Ectodermal cell (in vitro differentiated cells): ENCODE measurements around the gene SETD2.
"Not testable (repeated sequence)": the region's sequence is repeated elsewhere in the genome, so short reads cannot be mapped to it uniquely, and the experiment has no call there.

ENCODE experiments used
- H3K27ac ChIP-seq: 2 replicates; pipeline ENCODE4 v1.7.0; 2013; ENCODE audit warnings: mild to moderate bottlenecking, low read depth, low read length; ENCODE audit not compliant: insufficient read depth, poor library complexity, severe bottlenecking
- H3K27me3 ChIP-seq: 2 replicates; pipeline ENCODE4 v1.7.0; 2013; ENCODE audit warnings: mild to moderate bottlenecking, low read length; ENCODE audit not compliant: insufficient read depth, control insufficient read depth, poor library complexity, severe bottlenecking
- H3K36me3 ChIP-seq: one replicate; pipeline ENCODE4 v1.7.0; 2013; ENCODE audit warnings: low read length; ENCODE audit not compliant: control insufficient read depth, insufficient read depth
- H3K4me1 ChIP-seq: one replicate; pipeline ENCODE4 v1.7.0; 2013; ENCODE audit warnings: low read length; ENCODE audit not compliant: control insufficient read depth, insufficient read depth
- H3K4me3 ChIP-seq: 2 replicates; pipeline ENCODE4 v1.7.0; 2013; ENCODE audit warnings: low read depth, low read length, control low read depth; ENCODE audit not compliant: insufficient read depth
- H3K9me3 ChIP-seq: 2 replicates; pipeline ENCODE4 v1.7.0; 2013; ENCODE audit warnings: mild to moderate bottlenecking, low read length, moderate library complexity; ENCODE audit not compliant: control insufficient read depth
- WGBS, 2 experiments: methylation state at CpG; one replicate each; pipeline ENCODE4 v1.1.7; 2013; ENCODE audit warnings: missing lambda C conversion rate in 2 of 2; 5-methylcytosine and 5-hydroxymethylcytosine counted together

Gene SETD2

DNA sequence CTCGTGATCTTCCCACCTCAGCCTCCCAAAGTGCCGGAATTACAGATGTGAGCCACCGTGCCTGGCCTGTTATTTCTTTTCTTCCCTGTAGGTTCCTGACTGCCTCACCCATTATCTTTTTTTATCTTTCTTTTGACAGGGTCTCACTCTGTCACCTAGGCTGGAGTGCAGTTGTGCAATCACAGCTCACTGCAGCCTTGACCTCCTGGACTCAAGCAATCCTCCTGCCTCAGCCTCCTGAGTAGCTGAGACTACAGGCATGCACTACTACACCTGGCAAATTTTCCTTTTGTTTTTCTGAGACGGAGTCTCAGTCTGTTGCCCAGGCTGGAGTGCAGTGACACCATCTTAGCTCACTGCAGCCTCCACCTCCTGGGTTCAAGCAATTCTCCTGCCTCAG lies 17.8 kb upstream of the SETD2 start:
- WGBS, 2 experiments = 88 to 93% methylated on average over 4 of the region's 4 CpGs
- not testable (repeated sequence) for H3K4me3 ChIP-seq, H3K36me3 ChIP-seq, H3K4me1 ChIP-seq, H3K9me3 ChIP-seq, H3K27me3 ChIP-seq, H3K27ac ChIP-seq

DNA sequence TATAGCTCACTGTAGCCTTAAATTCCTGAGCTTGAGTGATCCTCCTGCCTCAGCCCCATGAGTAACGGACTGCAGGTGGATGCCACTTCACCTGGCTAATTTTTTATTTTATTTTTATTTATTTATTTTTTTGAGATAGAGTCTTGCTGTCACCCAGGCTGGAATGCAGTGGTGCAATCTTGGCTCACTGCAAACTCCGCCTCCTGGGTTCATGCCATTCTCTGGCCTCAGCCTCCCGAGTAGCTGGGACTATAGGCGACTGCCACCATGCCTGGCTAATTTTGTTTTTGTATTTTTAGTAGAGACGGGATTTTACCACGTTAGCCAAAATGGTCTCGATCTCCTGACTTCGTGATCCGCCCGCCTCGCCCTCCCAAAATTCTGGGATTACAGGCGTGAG lies 16.1 kb upstream of the SETD2 start:
- H3K4me1 ChIP-seq, H3K27me3 ChIP-seq, H3K9me3 ChIP-seq, H3K4me3 ChIP-seq, H3K27ac ChIP-seq, H3K36me3 ChIP-seq: not testable (repeated sequence)
- 91 to 94% methylated on average over 11 of the region's 12 CpGs for WGBS, 2 experiments

DNA sequence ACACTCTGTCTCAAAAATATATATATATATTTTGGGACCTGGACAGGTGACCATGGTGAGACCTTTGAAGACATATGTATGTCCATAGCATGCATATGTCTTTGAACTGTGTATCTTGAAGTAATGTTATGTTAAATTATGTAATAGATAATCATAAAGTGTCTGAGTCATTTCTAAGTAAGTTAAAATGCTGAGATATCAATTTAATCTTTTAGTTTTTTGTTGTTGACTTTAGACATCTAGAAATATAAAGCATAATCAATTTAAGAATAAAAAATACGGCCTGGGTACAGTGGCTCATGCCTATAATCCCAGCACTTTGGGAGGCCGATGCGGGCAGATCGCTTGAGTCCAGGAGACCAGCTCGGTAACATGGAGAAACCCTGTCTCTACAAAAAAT lies 12.7 kb upstream of the SETD2 start:
- Histone ChIP-seq H3K27ac (no peak overlapping the region), H3K9me3 (no peaks in the 10 kb centered on the region), H3K36me3 (no peaks in the 10 kb centered on the region), H3K4me3 (no peak overlapping the region), H3K4me1 (no peaks in the 10 kb centered on the region), H3K27me3 (no peaks in the 10 kb centered on the region)
- WGBS, 2 experiments = 92 to 99% methylated on average over 5 of the region's 5 CpGs

DNA sequence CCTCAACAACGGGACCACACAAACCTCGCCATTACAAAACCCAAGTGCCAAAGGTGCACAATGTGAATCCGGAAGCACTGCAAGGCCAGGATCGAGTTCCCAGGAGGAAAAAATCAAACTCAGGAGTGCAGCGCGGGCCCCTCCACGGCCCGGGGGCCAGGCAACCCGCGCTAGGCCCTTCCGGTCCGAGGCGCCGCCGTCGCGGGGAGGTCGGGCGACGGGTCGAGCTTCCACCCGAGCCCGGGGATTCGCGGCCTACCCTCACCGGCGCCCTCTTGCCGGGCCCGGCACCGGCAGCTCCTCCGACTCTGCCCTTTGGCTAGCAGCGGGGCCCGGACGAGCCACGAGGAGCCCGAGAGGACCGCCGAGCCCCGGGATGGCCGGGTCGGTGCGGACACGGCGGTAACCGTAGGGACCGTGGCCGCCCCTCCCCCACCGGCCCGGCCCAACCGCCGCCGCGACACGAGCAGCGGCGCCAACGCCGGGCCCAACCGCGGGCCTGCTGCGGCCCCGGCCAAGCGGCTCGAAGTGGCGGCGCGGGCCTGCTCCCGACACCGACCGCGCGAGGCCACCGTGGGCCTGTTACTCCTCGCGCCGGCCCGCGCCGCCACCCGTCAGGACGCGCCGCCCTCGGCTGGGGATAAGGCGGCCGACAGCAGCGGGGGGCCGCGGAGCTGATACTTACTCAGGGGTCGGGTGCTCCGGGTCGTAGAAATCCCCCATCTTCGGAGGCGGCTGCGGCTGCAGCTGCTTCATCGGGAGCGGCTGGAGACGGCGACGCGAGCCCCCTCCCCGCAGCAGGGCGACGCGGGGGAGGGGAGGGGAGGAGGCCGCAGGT lies 525 bp downstream of the SETD2 start:
- Histone ChIP-seq H3K27me3 (no peaks in the 10 kb centered on the region), H3K4me3 (peak overlapping the region; percentile 92), H3K27ac (peak overlapping the region; percentile 97), H3K4me1 (no peaks in the 10 kb centered on the region), H3K36me3 (no peaks in the 10 kb centered on the region), H3K9me3 (no peaks in the 10 kb centered on the region)
- 0% methylated on average over 105 to 106 of the region's 106 CpGs for WGBS, 2 experiments

DNA sequence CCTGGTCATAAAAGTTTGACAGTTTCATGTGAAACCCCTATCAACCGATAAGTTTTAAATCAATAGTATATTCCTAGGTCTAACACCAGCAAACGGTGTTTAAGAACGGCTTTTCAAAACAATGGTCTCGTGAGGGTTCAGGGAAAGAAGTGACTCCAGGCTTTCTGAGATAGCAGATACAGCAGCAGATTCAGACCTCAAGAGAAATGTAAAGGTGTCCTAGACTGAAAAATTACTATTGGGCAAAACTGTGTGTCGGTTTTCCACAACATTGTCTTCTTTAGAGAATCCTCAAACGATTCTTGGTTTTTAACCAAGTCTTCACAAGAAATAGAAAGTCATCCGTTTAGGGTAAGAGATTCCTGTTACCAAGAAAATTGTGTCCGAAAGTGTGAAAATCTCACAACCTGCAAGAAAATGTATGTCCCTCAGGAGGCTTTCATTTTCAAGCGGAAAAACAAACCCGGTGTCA lies 1.2 kb downstream of the SETD2 start:
- WGBS, 2 experiments = 3 to 6% methylated on average over 10 of the region's 10 CpGs
- Histone ChIP-seq H3K27ac (peak overlapping the region; percentile 97), H3K36me3 (no peaks in the 10 kb centered on the region), H3K27me3 (no peaks in the 10 kb centered on the region), H3K4me1 (no peaks in the 10 kb centered on the region), H3K9me3 (no peaks in the 10 kb centered on the region), H3K4me3 (peak overlapping the region; percentile 92)

DNA sequence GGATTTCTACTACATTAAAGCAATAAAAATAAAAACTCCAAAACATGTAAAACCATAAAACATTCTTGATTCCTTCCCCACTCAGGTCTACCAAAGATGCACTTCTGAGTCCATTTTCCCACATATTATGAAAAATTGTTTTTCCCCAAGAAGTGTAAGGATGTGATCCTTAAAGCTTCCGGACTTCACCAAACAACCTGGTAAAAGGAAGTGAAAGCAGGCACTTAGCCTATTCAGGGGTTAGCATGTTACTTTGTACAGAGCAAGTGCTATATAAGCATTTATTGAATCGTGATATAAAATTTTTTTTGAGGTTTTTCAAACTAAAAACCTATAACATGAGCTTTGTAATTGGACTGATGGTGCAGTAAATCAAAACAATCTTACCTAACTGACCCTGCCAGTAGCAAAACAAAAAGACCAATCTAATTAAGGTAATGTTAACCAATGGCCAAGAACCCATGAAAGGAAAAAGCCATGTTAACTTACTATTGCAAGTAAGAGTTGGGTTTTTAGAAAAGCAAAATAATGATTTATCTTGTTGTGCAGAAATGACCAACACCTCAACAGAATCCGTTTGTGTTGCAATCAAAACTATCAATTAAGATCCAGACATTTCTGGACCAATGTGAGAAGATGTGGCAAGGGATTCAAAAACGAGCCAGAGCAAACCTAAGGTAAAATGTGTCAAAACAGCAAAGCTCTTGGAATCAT lies 1.8 kb downstream of the SETD2 start:
- peak overlapping the region; percentile 92 for H3K4me3 ChIP-seq
- no peaks in the 10 kb centered on the region for H3K27me3 ChIP-seq
- no peaks in the 10 kb centered on the region for H3K4me1 ChIP-seq
- 48 to 58% methylated on average over 3 of the region's 4 CpGs for WGBS, 2 experiments
- H3K27ac ChIP-seq = no peak overlapping the region
- no peaks in the 10 kb centered on the region for H3K36me3 ChIP-seq
- no peaks in the 10 kb centered on the region for H3K9me3 ChIP-seq

DNA sequence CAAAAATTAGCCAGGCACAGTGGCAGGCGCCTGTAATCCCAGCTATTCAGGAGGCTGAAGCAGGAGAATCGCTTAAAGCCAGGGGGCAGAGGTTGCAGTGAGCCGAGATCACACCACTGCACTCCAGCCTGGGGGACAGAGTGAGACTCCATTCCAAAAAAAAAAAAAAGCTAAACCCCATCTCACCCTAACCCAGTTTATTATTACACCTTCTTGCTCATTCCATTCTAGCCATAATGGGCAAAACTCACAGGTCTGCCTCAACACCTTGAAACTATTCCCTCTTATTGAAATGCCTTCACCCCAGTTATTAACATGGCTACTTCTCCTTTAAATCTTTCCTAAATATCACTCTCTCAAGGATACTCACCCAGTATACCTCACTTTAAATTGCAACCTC lies 4.1 kb downstream of the SETD2 start:
- WGBS, 2 experiments = 53 to 58% methylated on average over 3 of the region's 3 CpGs
- no peaks in the 10 kb centered on the region for H3K27me3 ChIP-seq
- no peaks in the 10 kb centered on the region for H3K9me3 ChIP-seq
- H3K4me1 ChIP-seq = no peaks in the 10 kb centered on the region
- H3K4me3 ChIP-seq = no peak overlapping the region
- H3K27ac ChIP-seq = no peak overlapping the region
- H3K36me3 ChIP-seq = no peaks in the 10 kb centered on the region

DNA sequence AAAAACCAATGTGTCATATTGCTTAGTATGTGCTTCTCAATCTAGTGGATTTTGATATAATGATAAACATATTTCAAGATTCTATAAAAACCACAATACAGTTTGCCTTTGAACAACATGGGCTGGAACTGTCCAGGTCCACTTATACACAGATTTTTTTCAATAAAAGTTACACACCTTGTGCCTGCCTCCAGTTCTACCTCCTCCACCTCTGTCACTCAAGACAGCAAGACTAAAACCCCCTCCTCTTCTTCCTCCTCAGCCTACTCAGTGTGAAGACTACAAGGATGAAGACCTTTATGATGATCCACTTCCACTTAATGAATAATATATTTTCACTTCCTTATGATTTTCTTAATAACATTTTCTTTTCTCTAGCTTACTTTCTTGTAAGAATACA lies 5.7 kb downstream of the SETD2 start:
- no peaks in the 10 kb centered on the region for H3K9me3 ChIP-seq
- H3K4me3 ChIP-seq = no peak overlapping the region
- no peaks in the 10 kb centered on the region for H3K4me1 ChIP-seq
- H3K27me3 ChIP-seq = no peaks in the 10 kb centered on the region
- no peak overlapping the region for H3K27ac ChIP-seq
- H3K36me3 ChIP-seq = no peaks in the 10 kb centered on the region

DNA sequence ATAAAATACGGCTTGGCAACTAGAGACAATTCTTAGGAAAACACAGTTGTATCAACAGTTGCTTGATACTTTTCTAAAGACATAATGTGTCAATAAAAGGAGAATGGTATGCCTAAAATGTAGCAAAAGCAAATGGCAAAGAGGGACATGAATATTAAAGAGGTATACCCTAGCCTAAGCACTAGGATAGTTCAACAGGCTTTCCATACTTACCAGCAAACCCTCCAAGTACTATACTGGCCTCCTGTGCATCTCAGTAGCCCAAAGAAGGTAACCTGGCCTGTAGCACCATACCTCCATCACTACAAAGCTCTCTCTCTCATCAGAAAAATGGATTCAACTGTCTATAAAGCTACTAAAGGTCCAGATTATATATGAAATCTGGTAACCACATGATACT lies 7.5 kb downstream of the SETD2 start:
- Histone ChIP-seq H3K36me3 (no peaks in the 10 kb centered on the region), H3K27ac (no peak overlapping the region), H3K9me3 (no peaks in the 10 kb centered on the region), H3K4me1 (no peaks in the 10 kb centered on the region), H3K4me3 (no peak overlapping the region), H3K27me3 (no peaks in the 10 kb centered on the region)
- 79 to 100% methylated on average over 1 of the region's 1 CpG for WGBS, 2 experiments

DNA sequence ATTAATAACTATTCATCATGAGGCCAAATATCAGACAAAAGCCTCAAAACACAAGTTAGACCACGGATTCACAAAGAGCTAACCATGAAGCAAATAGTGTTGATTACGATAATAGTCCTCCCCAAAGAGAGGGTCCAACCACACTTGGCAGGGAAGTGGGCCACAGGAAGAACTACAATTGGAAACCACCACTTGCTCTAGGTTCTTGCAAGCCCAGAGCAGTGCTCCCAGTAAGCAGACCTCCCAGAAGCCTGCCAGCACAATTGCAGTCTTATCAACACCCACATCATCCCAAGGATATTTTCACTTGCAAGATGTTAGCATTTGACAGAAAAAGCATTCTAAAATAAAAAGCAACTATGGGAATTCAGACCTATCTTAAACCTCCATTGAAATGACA lies 11.3 kb downstream of the SETD2 start:
- Histone ChIP-seq H3K4me3 (no peak overlapping the region), H3K9me3 (no peaks in the 10 kb centered on the region), H3K27ac (no peak overlapping the region), H3K27me3 (no peaks in the 10 kb centered on the region), H3K36me3 (no peaks in the 10 kb centered on the region), H3K4me1 (no peaks in the 10 kb centered on the region)
- WGBS, 2 experiments = 88 to 90% methylated on average over 2 of the region's 2 CpGs
